Thymus (tissue), 14 donors: ENCODE data around the gene RRM2. TPM values are rescaled to one million over a fixed set of nuclear protein-coding genes. Genes with fewer than 3 reads are reported as not detected.

Experiments
- DNase-seq, 9 donors: peaks; one replicate each; pipeline ENCODE4 v3.0.0-alpha.2; 2013; ENCODE audit warnings: low spot score in 9 of 9, low read depth in 6 of 9, missing footprints in 1 of 9
- H3K27ac ChIP-seq, 2 donors: one replicate each; pipeline ENCODE4 v1.5.1; 2013; ENCODE audit warnings: control low read depth in 1 of 2, low read depth in 1 of 2, low read length in 1 of 2, mild to moderate bottlenecking in 1 of 2, moderate library complexity in 1 of 2
- H3K27me3 ChIP-seq, 2 donors: one replicate each; pipeline ENCODE4 v1.5.1; 2013; ENCODE audit warnings: low read length in 1 of 2; ENCODE audit not compliant: control insufficient read depth in 2 of 2, insufficient read depth in 1 of 2
- H3K36me3 ChIP-seq, 2 donors: one replicate each; pipeline ENCODE4 v1.5.1; 2013; ENCODE audit warnings: low read length in 1 of 2, mild to moderate bottlenecking in 1 of 2, moderate library complexity in 1 of 2; ENCODE audit not compliant: control insufficient read depth in 2 of 2, insufficient read depth in 2 of 2
- H3K4me1 ChIP-seq, 2 donors: one replicate each; pipeline ENCODE4 v1.5.1; 2013; ENCODE audit warnings: low read length in 2 of 2; ENCODE audit not compliant: control insufficient read depth in 2 of 2, insufficient read depth in 2 of 2
- H3K4me3 ChIP-seq, 2 donors: one replicate each; pipeline ENCODE4 v1.5.1; 2013; ENCODE audit warnings: low read length in 2 of 2, control low read depth in 1 of 2, mild to moderate bottlenecking in 1 of 2
- H3K9me3 ChIP-seq, 2 donors: one replicate each; pipeline ENCODE4 v1.5.1; 2013; ENCODE audit warnings: low read length in 1 of 2, mild to moderate bottlenecking in 1 of 2; ENCODE audit not compliant: control insufficient read depth in 2 of 2, insufficient read depth in 1 of 2
- WGBS: extraction: QIAGEN DNeasy Blood & Tissue Kit; methylation state at CpG from one replicate; pipeline ENCODE4 v1.1.7; 2013; 5-methylcytosine and 5-hydroxymethylcytosine counted together
- long read RNA-seq, 10 donors: transcript quantifications; one replicate each; lab custom pipeline, GENCODE V29; 2026
- polyA plus RNA-seq: library from polyadenylated mRNA; stranded (reverse); fragments of 200-250 nt; gene quantifications from one replicate; pipeline ENCODE4 v1.2.3, GENCODE V29; 2013
- total RNA-seq: library from RNA; stranded (reverse); fragments of 120-200 nt; gene quantifications from one replicate; pipeline ENCODE4 v1.2.4, GENCODE V29; 2013
- donor health status: healthy.

Gene RRM2
- 79.0 TPM for total RNA-seq
- polyA plus RNA-seq: 4.2 TPM
- long read RNA-seq, donor 1, transcript RRM2-202 (10 exons, 3,673 nt): major isoform, 6 of 6 reads
- long read RNA-seq, donor 1, partial matches to known transcripts: 0 of 6 reads
- long read RNA-seq, donor 1, other reads (novel, unspliced or antisense): 0 of 6 reads
- long read RNA-seq, donor 2, transcript RRM2-202 (10 exons, 3,673 nt): major isoform, 66 of 70 reads
- long read RNA-seq, donor 2, partial matches to known transcripts: 0 of 70 reads
- long read RNA-seq, donor 2, other reads (novel, unspliced or antisense): 0 of 70 reads
- long read RNA-seq, donor 3, transcript RRM2-202 (10 exons, 3,673 nt): major isoform, 53 of 72 reads
- long read RNA-seq, donor 3, partial matches to known transcripts: 14 of 72 reads
- long read RNA-seq, donor 3, other reads (novel, unspliced or antisense): 0 of 72 reads
- long read RNA-seq, donor 4, transcript RRM2-202 (10 exons, 3,673 nt): major isoform, 31 of 51 reads
- long read RNA-seq, donor 4, partial matches to known transcripts: 17 of 51 reads
- long read RNA-seq, donor 4, other reads (novel, unspliced or antisense): 0 of 51 reads
- long read RNA-seq, donor 5, transcript RRM2-202 (10 exons, 3,673 nt): major isoform, 51 of 57 reads
- long read RNA-seq, donor 5, partial matches to known transcripts: 0 of 57 reads
- long read RNA-seq, donor 5, other reads (novel, unspliced or antisense): 0 of 57 reads
- long read RNA-seq, donor 6, transcript RRM2-202 (10 exons, 3,673 nt): major isoform, 46 of 50 reads
- long read RNA-seq, donor 6, partial matches to known transcripts: 0 of 50 reads
- long read RNA-seq, donor 6, other reads (novel, unspliced or antisense): 0 of 50 reads
- long read RNA-seq, donor 7, transcript RRM2-202 (10 exons, 3,673 nt): major isoform, 53 of 60 reads
- long read RNA-seq, donor 7, partial matches to known transcripts: 0 of 60 reads
- long read RNA-seq, donor 7, other reads (novel, unspliced or antisense): 0 of 60 reads
- long read RNA-seq, donor 8, transcript RRM2-202 (10 exons, 3,673 nt): major isoform, 16 of 19 reads
- long read RNA-seq, donor 8, partial matches to known transcripts: 0 of 19 reads
- long read RNA-seq, donor 8, other reads (novel, unspliced or antisense): 0 of 19 reads
- long read RNA-seq, donor 9, transcript RRM2-202 (10 exons, 3,673 nt): major isoform, 37 of 40 reads
- long read RNA-seq, donor 9, partial matches to known transcripts: 0 of 40 reads
- long read RNA-seq, donor 9, other reads (novel, unspliced or antisense): 0 of 40 reads
- long read RNA-seq, donor 10, transcript RRM2-202 (10 exons, 3,673 nt): major isoform, 44 of 46 reads
- long read RNA-seq, donor 10, partial matches to known transcripts: 0 of 46 reads
- long read RNA-seq, donor 10, other reads (novel, unspliced or antisense): 0 of 46 reads

DNA sequence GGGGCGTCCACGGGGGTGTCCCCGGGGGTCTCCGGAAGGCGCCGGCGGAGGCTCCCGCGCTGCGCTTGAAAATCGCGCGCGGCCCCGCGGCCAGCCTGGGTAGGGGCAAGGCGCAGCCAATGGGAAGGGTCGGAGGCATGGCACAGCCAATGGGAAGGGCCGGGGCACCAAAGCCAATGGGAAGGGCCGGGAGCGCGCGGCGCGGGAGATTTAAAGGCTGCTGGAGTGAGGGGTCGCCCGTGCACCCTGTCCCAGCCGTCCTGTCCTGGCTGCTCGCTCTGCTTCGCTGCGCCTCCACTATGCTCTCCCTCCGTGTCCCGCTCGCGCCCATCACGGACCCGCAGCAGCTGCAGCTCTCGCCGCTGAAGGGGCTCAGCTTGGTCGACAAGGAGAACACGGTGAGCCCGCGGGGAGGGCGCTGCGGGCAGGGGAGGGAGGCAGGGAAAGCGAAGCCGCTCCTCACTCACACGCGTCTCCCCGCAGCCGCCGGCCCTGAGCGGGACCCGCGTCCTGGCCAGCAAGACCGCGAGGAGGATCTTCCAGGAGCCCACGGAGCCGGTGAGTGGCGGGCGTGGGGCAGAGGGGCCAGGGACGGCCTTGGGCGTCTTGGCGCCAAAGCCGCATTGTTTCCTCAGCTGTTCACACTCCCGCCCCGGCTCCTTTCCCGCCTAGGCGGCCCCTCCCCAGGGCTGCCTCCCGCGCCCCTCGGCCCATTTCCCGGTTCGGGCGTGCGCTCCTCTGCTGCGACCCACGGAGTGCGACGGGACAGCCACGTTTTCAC lies at the start of gene RRM2:
TSS of gene RRM2 (plus strand) at position 240 of the 781 bp plus-strand sequence. CDS start at position 300, 60 bp downstream.
- H3K27me3 ChIP-seq: peaks cover 0 to 6% of the 10 kb centered on the region in 2 donors
- peaks cover 0 to 33% of the 10 kb centered on the region in 2 donors for H3K36me3 ChIP-seq
- peak within 1 kb of the TSS in 1 of 2 donors; percentile 79 for H3K27ac ChIP-seq
- H3K9me3 ChIP-seq: no peaks in the 10 kb centered on the region
- WGBS: under 1% methylated on average over 81 of the region's 81 CpGs
- peaks cover 24 to 67% of the 10 kb centered on the region in 2 donors for H3K4me1 ChIP-seq
- H3K4me3 ChIP-seq: peak within 1 kb of the TSS; percentile 60 to 83
- peak; percentile 85 to 96 (median 91) for DNase-seq

DNA sequence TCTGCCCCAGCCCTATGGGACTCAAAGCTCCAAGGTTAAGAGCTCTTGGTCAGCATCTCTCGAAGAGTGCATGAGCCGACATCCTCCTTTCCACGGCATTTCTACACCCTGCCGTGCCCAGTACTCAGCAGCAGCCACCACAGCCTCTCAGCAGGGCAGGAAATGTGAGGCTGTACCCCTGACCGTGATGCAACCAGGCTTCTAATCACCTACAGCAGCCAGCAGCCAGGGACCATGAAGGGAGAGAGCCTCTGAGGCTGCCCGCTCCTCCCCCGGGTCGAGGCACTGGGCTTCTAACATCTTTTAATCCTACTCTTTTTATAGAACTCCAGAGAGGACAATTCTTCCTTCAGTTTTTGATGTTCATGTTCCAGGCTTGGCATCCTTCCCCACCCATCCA lies 48.8 kb upstream of the RRM2 start:
- WGBS: 65% methylated on average over 8 of the region's 8 CpGs
- no peak overlapping the region for H3K4me3 ChIP-seq
- no peak overlapping the region for H3K27ac ChIP-seq
- peaks cover 0 to 5% of the 10 kb centered on the region in 2 donors for H3K9me3 ChIP-seq
- no peaks in the 10 kb centered on the region for H3K36me3 ChIP-seq
- H3K27me3 ChIP-seq: peaks cover 39 to 69% of the 10 kb centered on the region in 2 donors
- no peak for DNase-seq
- H3K4me1 ChIP-seq: no peaks in the 10 kb centered on the region

DNA sequence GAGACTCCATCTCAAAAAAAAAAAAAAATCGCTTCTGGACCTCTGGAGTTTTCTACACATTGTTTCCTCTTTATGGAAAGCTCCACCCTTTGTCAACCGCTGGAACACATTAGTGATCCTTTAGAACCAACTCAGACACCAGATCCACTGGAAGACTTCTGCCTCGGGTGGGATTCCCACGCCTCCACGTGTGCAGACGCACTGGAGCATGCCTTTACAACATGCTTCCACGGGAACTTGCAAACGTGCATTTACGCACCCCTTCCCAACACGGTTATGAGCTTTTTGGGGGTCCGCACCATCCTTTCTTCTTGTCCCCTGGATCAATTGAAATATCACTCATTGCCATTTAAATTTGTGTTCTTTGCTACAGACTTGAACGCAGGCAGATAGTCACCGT lies 47.4 kb upstream of the RRM2 start:
- WGBS: 84% methylated on average over 13 of the region's 13 CpGs
- Histone ChIP-seq H3K36me3 (no peaks in the 10 kb centered on the region), H3K4me1 (no peaks in the 10 kb centered on the region), H3K27ac (no peak overlapping the region), H3K9me3 (peaks cover 0 to 5% of the 10 kb centered on the region in 2 donors), H3K4me3 (no peak overlapping the region), H3K27me3 (peaks cover 51 to 79% of the 10 kb centered on the region in 2 donors)
- DNase-seq: no peak

- H3K9me3 ChIP-seq: peaks cover 0 to 5% of the 10 kb centered on the region in 2 donors
- DNase-seq: no peak
- peaks cover 0 to 3% of the 10 kb centered on the region in 2 donors for H3K4me1 ChIP-seq
- no peak overlapping the region for H3K4me3 ChIP-seq
- no peaks in the 10 kb centered on the region for H3K36me3 ChIP-seq
- WGBS: 74% methylated on average over 9 of the region's 9 CpGs
- H3K27ac ChIP-seq: no peak overlapping the region
- peaks cover 55 to 82% of the 10 kb centered on the region in 2 donors for H3K27me3 ChIP-seq
These were observed 46.8 kb upstream of the RRM2 start for GRCh38 chr2:10075571-10076209.

GRCh38 chr2:10076511-10076910 lies 46.0 kb upstream of the RRM2 start:
- WGBS: 85% methylated on average over 13 of the region's 13 CpGs
- peaks cover 0 to 5% of the 10 kb centered on the region in 2 donors for H3K9me3 ChIP-seq
- no peaks in the 10 kb centered on the region for H3K36me3 ChIP-seq
- no peak overlapping the region for H3K4me3 ChIP-seq
- H3K27me3 ChIP-seq: peaks cover 62 to 85% of the 10 kb centered on the region in 2 donors
- no peak for DNase-seq
- no peak overlapping the region for H3K27ac ChIP-seq
- H3K4me1 ChIP-seq: peaks cover 0 to 6% of the 10 kb centered on the region in 2 donors

GRCh38 chr2:10076988-10077527 lies 45.5 kb upstream of the RRM2 start:
- Histone ChIP-seq H3K9me3 (peaks cover 0 to 5% of the 10 kb centered on the region in 2 donors), H3K4me3 (no peak overlapping the region), H3K36me3 (no peaks in the 10 kb centered on the region), H3K27ac (no peak overlapping the region), H3K27me3 (peaks cover 63 to 89% of the 10 kb centered on the region in 2 donors), H3K4me1 (peaks cover 0 to 6% of the 10 kb centered on the region in 2 donors)
- no peak for DNase-seq
- WGBS: 84% methylated on average over 5 of the region's 5 CpGs

GRCh38 chr2:10078001-10078400 lies 44.5 kb upstream of the RRM2 start:
- H3K36me3 ChIP-seq: no peaks in the 10 kb centered on the region
- DNase-seq: no peak
- 92% methylated on average over 7 of the region's 7 CpGs for WGBS
- peaks cover 0 to 6% of the 10 kb centered on the region in 2 donors for H3K4me1 ChIP-seq
- H3K9me3 ChIP-seq: peaks cover 0 to 1% of the 10 kb centered on the region in 2 donors
- peaks cover 72 to 95% of the 10 kb centered on the region in 2 donors for H3K27me3 ChIP-seq
- H3K27ac ChIP-seq: no peak overlapping the region
- no peak overlapping the region for H3K4me3 ChIP-seq
